SK-N-SH treated with all-trans-retinoic acid at 6 μM for 48 hours (cell line): Measurements from ENCODE around the gene THAP7.

Source experiments
- GLIS3 ChIP-seq: fragments of 250-450 bp; sonication (Bioruptor Pico); IDR thresholded peaks from 2 replicates; pipeline ENCODE4 v1.5.0; 2020; ENCODE audit warnings: mild to moderate bottlenecking, moderate library complexity
- PPARA ChIP-seq: fragments of 250-450 bp; sonication (Bioruptor Pico); IDR thresholded peaks from 2 replicates; pipeline ENCODE4 v1.5.0; 2020; ENCODE audit warnings: mild to moderate bottlenecking, borderline replicate concordance
- SNAI2 ChIP-seq: fragments of 250-450 bp; sonication (Bioruptor Pico); IDR thresholded peaks from 2 replicates; pipeline ENCODE4 v1.5.0; 2020; ENCODE audit warnings: mild to moderate bottlenecking, moderate library complexity
- ZC3H10 ChIP-seq: fragments of 250-450 bp; sonication (Bioruptor Pico); IDR thresholded peaks from 2 replicates; pipeline ENCODE4 v1.5.1; 2021; ENCODE audit warnings: mild to moderate bottlenecking, moderate library complexity
- ZFP3 ChIP-seq: fragments of 250-450 bp; sonication (Bioruptor Pico); IDR thresholded peaks from 2 replicates; pipeline ENCODE4 v1.5.0; 2020; ENCODE audit warnings: mild to moderate bottlenecking, moderate library complexity
- ZFP30 ChIP-seq: fragments of 450-650 bp; formaldehyde crosslinking; IDR thresholded peaks from 2 replicates; pipeline ENCODE4 v1.5.0; 2022; ENCODE audit warnings: mild to moderate bottlenecking, moderate library complexity
- ZNF70 ChIP-seq: fragments of 450-650 bp; formaldehyde crosslinking; IDR thresholded peaks from 2 replicates; pipeline ENCODE4 v1.5.0; 2020; ENCODE audit warnings: mild to moderate bottlenecking, moderate library complexity
- ZNF8 ChIP-seq: fragments of 450-650 bp; formaldehyde crosslinking; IDR thresholded peaks from 2 replicates; pipeline ENCODE4 v1.5.0; 2020; ENCODE audit warnings: mild to moderate bottlenecking, moderate library complexity
- TF ChIP-seq, protein P1 (sequence below): fragments of 250-450 bp; sonication (Bioruptor Pico); IDR thresholded peaks from 2 replicates; pipeline ENCODE4 v1.8.0; 2020; ENCODE audit warnings: mild to moderate bottlenecking, moderate library complexity, borderline replicate concordance
- TF ChIP-seq, protein P2 (sequence below): fragments of 250-450 bp; sonication (Bioruptor Pico); IDR thresholded peaks from 2 replicates; pipeline ENCODE4 v1.5.1; 2021; ENCODE audit warnings: mild to moderate bottlenecking, moderate library complexity
- TF ChIP-seq, protein P3 (sequence below): fragments of 250-450 bp; sonication (Bioruptor Pico); IDR thresholded peaks from 2 replicates; pipeline ENCODE4 v1.5.1; 2020; ENCODE audit warnings: low read depth, mild to moderate bottlenecking, moderate library complexity
- TF ChIP-seq, protein P4 (sequence below): fragments of 250-450 bp; sonication (Bioruptor Pico); IDR thresholded peaks from 2 replicates; pipeline ENCODE4 v1.5.0; 2020; ENCODE audit warnings: mild to moderate bottlenecking, moderate library complexity

DNA sequence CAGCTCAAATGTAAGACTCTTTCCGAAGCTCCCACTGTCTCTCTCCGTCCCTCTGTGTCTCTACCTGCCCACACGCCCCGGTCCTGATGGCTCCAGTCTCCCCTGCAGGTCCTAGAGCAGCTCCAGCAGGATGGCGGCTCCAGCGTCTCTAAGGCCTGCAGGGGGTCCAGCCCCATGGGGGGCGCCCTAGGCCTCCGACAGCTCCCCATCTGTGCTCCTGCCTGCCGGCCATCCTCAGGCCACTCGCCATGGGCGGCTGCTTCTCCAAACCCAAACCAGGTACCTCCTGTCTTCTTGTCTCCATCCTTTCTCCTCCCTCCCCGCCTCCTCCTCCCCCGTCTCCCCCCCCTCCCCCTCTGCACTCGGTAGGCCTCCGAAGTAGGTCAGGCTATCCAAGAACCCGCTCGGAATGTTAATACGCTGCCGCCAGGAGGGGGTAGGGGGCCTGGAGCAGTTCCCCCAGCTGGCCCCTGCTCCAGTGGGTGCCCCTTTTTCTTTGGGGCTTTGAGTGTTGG is 34.2 kb downstream of the THAP7 start:
- TF ChIP-seq, protein P1, sequence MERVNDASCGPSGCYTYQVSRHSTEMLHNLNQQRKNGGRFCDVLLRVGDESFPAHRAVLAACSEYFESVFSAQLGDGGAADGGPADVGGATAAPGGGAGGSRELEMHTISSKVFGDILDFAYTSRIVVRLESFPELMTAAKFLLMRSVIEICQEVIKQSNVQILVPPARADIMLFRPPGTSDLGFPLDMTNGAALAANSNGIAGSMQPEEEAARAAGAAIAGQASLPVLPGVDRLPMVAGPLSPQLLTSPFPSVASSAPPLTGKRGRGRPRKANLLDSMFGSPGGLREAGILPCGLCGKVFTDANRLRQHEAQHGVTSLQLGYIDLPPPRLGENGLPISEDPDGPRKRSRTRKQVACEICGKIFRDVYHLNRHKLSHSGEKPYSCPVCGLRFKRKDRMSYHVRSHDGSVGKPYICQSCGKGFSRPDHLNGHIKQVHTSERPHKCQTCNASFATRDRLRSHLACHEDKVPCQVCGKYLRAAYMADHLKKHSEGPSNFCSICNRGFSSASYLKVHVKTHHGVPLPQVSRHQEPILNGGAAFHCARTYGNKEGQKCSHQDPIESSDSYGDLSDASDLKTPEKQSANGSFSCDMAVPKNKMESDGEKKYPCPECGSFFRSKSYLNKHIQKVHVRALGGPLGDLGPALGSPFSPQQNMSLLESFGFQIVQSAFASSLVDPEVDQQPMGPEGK, result no peak
- no peak for TF ChIP-seq ZNF8 (CRISPR knock-in tag)
- TF ChIP-seq, protein P2, sequence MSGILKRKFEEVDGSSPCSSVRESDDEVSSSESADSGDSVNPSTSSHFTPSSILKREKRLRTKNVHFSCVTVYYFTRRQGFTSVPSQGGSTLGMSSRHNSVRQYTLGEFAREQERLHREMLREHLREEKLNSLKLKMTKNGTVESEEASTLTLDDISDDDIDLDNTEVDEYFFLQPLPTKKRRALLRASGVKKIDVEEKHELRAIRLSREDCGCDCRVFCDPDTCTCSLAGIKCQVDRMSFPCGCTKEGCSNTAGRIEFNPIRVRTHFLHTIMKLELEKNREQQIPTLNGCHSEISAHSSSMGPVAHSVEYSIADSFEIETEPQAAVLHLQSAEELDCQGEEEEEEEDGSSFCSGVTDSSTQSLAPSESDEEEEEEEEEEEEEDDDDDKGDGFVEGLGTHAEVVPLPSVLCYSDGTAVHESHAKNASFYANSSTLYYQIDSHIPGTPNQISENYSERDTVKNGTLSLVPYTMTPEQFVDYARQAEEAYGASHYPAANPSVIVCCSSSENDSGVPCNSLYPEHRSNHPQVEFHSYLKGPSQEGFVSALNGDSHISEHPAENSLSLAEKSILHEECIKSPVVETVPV (CRISPR knock-in tag), result no peak
- no peak for TF ChIP-seq ZC3H10 (CRISPR knock-in tag)
- TF ChIP-seq, protein P3, sequence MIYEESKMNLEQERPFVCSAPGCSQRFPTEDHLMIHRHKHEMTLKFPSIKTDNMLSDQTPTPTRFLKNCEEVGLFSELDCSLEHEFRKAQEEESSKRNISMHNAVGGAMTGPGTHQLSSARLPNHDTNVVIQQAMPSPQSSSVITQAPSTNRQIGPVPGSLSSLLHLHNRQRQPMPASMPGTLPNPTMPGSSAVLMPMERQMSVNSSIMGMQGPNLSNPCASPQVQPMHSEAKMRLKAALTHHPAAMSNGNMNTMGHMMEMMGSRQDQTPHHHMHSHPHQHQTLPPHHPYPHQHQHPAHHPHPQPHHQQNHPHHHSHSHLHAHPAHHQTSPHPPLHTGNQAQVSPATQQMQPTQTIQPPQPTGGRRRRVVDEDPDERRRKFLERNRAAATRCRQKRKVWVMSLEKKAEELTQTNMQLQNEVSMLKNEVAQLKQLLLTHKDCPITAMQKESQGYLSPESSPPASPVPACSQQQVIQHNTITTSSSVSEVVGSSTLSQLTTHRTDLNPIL (CRISPR knock-in tag), result no peak
- TF ChIP-seq ZFP3 (CRISPR knock-in tag), result no peak
- no peak for TF ChIP-seq ZNF70 (CRISPR knock-in tag)
- no peak for TF ChIP-seq PPARA (CRISPR knock-in tag)
- no peak for TF ChIP-seq GLIS3
- no peak for TF ChIP-seq SNAI2
- TF ChIP-seq, protein P4, sequence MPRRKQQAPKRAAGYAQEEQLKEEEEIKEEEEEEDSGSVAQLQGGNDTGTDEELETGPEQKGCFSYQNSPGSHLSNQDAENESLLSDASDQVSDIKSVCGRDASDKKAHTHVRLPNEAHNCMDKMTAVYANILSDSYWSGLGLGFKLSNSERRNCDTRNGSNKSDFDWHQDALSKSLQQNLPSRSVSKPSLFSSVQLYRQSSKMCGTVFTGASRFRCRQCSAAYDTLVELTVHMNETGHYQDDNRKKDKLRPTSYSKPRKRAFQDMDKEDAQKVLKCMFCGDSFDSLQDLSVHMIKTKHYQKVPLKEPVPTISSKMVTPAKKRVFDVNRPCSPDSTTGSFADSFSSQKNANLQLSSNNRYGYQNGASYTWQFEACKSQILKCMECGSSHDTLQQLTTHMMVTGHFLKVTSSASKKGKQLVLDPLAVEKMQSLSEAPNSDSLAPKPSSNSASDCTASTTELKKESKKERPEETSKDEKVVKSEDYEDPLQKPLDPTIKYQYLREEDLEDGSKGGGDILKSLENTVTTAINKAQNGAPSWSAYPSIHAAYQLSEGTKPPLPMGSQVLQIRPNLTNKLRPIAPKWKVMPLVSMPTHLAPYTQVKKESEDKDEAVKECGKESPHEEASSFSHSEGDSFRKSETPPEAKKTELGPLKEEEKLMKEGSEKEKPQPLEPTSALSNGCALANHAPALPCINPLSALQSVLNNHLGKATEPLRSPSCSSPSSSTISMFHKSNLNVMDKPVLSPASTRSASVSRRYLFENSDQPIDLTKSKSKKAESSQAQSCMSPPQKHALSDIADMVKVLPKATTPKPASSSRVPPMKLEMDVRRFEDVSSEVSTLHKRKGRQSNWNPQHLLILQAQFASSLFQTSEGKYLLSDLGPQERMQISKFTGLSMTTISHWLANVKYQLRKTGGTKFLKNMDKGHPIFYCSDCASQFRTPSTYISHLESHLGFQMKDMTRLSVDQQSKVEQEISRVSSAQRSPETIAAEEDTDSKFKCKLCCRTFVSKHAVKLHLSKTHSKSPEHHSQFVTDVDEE, result no peak
- no peak for TF ChIP-seq ZFP30
